C4-2B (cell line): Measurements from ENCODE around the gene TRAF3IP3.

Experiments used
- CTCF ChIP-seq: fragments of 450-650 bp; conservative IDR thresholded peaks from 2 replicates; pipeline ENCODE4 v1.5.1; 2017; ENCODE audit warnings: mild to moderate bottlenecking
- ZFX ChIP-seq: fragments of 450-650 bp; IDR thresholded peaks from 2 replicates; pipeline ENCODE4 v1.6.1; 2017

- TF ChIP-seq CTCF (no peak), ZFX (no peak)
Observed at GRCh38 chr1:209717818-209718217, 38.0 kb upstream of the TRAF3IP3 start.
